ENCODE measurements around the gene UBE2C. TPM values are rescaled to one million over a fixed set of nuclear protein-coding genes. Genes with fewer than 3 reads are reported as not detected.

Gene UBE2C
- total RNA-seq, 4 donors from 2014 or later = 9.0 to 25.4 (median 20.7) TPM

DNA sequence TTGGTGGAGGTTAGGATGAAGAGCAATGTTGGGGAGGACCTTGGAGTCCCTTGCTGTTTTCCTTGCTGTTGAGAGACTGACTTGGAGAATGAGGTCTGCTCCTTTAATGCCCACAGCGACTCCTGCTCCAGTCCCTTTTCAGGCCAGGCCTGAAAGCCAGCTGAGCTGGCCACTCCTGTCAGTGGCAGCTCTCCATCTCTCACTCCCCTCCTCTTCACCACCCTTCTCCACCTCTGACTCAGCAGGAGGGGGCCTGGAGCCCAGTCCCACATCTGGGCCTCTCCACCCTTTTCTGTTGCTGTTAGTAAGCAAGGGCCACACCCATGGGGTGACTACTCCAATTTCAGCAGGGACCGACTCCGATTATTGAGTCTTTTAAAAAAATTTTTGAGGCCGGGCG lies 23.4 kb downstream of the UBE2C start:
- peak overlapping the region; percentile 97 for H3K27ac ChIP-seq
- TF ChIP-seq, protein P1, sequence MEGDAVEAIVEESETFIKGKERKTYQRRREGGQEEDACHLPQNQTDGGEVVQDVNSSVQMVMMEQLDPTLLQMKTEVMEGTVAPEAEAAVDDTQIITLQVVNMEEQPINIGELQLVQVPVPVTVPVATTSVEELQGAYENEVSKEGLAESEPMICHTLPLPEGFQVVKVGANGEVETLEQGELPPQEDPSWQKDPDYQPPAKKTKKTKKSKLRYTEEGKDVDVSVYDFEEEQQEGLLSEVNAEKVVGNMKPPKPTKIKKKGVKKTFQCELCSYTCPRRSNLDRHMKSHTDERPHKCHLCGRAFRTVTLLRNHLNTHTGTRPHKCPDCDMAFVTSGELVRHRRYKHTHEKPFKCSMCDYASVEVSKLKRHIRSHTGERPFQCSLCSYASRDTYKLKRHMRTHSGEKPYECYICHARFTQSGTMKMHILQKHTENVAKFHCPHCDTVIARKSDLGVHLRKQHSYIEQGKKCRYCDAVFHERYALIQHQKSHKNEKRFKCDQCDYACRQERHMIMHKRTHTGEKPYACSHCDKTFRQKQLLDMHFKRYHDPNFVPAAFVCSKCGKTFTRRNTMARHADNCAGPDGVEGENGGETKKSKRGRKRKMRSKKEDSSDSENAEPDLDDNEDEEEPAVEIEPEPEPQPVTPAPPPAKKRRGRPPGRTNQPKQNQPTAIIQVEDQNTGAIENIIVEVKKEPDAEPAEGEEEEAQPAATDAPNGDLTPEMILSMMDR (IDR thresholded peaks at IDR 0.05) = no peak
- peak in 2 of 3 donors; percentile 27 to 38 for TF ChIP-seq POLR2AphosphoS5 (IDR thresholded peaks at IDR 0.05)
- 45% methylated on average over 5 of the region's 5 CpGs for WGBS
- peak overlapping the region; percentile 61 for H3K4me3 ChIP-seq
- H3K9me3 ChIP-seq = no peaks in the 10 kb centered on the region
- H3K4me1 ChIP-seq = peaks cover 42% of the 10 kb centered on the region
- H3K27me3 ChIP-seq = no peaks in the 10 kb centered on the region
- peaks cover 18% of the 10 kb centered on the region for H3K36me3 ChIP-seq
- DNase-seq (ENCODE audit: low spot score in 2 of 2) = peak; percentile 90

- no peaks in the 10 kb centered on the region for H3K27me3 ChIP-seq
- WGBS = 18% methylated on average over 1 of the region's 1 CpG
- peak overlapping the region; percentile 97 for H3K27ac ChIP-seq
- no peaks in the 10 kb centered on the region for H3K9me3 ChIP-seq
- TF ChIP-seq EP300 (IDR thresholded peaks at IDR 0.05) (no peak), POLR2AphosphoS5 (IDR thresholded peaks at IDR 0.05) (no peak), POLR2A (IDR thresholded peaks at IDR 0.05) (no peak)
- TF ChIP-seq, protein P1 (IDR thresholded peaks at IDR 0.05) = no peak
- peak overlapping the region; percentile 61 for H3K4me3 ChIP-seq
- peaks cover 47% of the 10 kb centered on the region for H3K4me1 ChIP-seq
- peaks cover 28% of the 10 kb centered on the region for H3K36me3 ChIP-seq
- DNase-seq (ENCODE audit: low spot score in 2 of 2) = no peak
These were observed 24.4 kb downstream of the UBE2C start for GRCh38 chr20:45836841-45837240.

DNA sequence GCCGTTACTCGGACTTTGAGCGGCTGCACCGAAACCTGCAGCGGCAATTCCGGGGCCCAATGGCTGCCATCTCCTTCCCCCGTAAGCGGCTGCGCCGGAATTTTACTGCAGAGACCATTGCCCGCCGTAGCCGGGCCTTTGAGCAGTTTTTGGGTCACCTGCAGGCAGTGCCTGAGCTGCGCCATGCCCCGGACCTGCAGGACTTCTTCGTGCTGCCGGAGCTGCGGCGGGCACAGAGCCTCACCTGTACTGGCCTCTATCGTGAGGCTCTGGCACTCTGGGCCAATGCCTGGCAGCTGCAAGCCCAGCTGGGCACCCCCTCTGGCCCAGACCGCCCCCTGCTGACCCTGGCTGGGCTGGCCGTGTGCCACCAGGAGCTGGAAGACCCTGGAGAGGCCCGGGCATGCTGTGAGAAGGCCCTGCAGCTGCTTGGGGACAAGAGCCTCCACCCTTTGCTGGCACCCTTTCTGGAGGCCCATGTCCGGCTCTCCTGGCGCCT lies 28.3 kb downstream of the UBE2C start:
- no peak for DNase-seq (ENCODE audit: low spot score in 2 of 2)
- TF ChIP-seq POLR2A (IDR thresholded peaks at IDR 0.05) (no peak), EP300 (IDR thresholded peaks at IDR 0.05) (no peak), POLR2AphosphoS5 (IDR thresholded peaks at IDR 0.05) (no peak)
- TF ChIP-seq, protein P1 (IDR thresholded peaks at IDR 0.05) = no peak
- H3K4me1 ChIP-seq = peaks cover 23% of the 10 kb centered on the region

GRCh38 chr20:45841407-45842129 lies 29.1 kb downstream of the UBE2C start:
- no peaks in the 10 kb centered on the region for H3K9me3 ChIP-seq
- 90% methylated on average over 10 of the region's 10 CpGs for WGBS
- no peak for DNase-seq (ENCODE audit: low spot score in 2 of 2)
- no peak for TF ChIP-seq POLR2A (IDR thresholded peaks at IDR 0.05)
- TF ChIP-seq, protein P1 (IDR thresholded peaks at IDR 0.05) = no peak
- TF ChIP-seq POLR2AphosphoS5 (IDR thresholded peaks at IDR 0.05) = no peak
- TF ChIP-seq EP300 (IDR thresholded peaks at IDR 0.05) = no peak
- H3K4me1 ChIP-seq = peaks cover 19% of the 10 kb centered on the region
- peaks cover 74% of the 10 kb centered on the region for H3K36me3 ChIP-seq
- H3K27me3 ChIP-seq = no peaks in the 10 kb centered on the region
- no peak overlapping the region for H3K4me3 ChIP-seq
- peak overlapping the region; percentile 17 for H3K27ac ChIP-seq

More for the DNA sequence above, 28.3 kb downstream of the UBE2C start:
- 92% methylated on average over 11 of the region's 25 CpGs for WGBS
- Histone ChIP-seq H3K4me3 (no peak overlapping the region), H3K27me3 (no peaks in the 10 kb centered on the region), H3K27ac (no peak overlapping the region), H3K36me3 (peaks cover 67% of the 10 kb centered on the region), H3K9me3 (no peaks in the 10 kb centered on the region)

- 60% methylated on average over 5 of the region's 5 CpGs for WGBS
- no peak for TF ChIP-seq EP300 (IDR thresholded peaks at IDR 0.05)
- no peak for TF ChIP-seq POLR2A (IDR thresholded peaks at IDR 0.05)
- TF ChIP-seq POLR2AphosphoS5 (IDR thresholded peaks at IDR 0.05) = no peak
- TF ChIP-seq, protein P1 (IDR thresholded peaks at IDR 0.05) = no peak
- Histone ChIP-seq H3K4me3 (no peak overlapping the region), H3K27me3 (no peaks in the 10 kb centered on the region), H3K36me3 (peaks cover 81% of the 10 kb centered on the region), H3K27ac (peak overlapping the region; percentile 17), H3K9me3 (no peaks in the 10 kb centered on the region), H3K4me1 (peaks cover 13% of the 10 kb centered on the region)
- DNase-seq (ENCODE audit: low spot score in 2 of 2) = no peak
These were observed 29.8 kb downstream of the UBE2C start for GRCh38 chr20:45842169-45842812.

Measured in suprapubic skin (tissue), 4 donors.